ENCODE results near the gene FAT1.

- no peak for TF ChIP-seq CTCF (IDR thresholded peaks at IDR 0.05)
- no peak for TF ChIP-seq EZH2 (IDR thresholded peaks at IDR 0.05; ENCODE audit: borderline replicate concordance, insufficient read depth, low read depth, low read length, poor library complexity, severe bottlenecking)
Observed at GRCh38 chr4:186586205-186586604, 137.5 kb downstream of the FAT1 start.
